CD4-positive, alpha-beta T cell treated with Interleukin-17A for 1 hour (primary cell): ENCODE data around the gene SLX9.
"Not testable (repeated sequence)": the region's sequence is repeated elsewhere in the genome, so short reads cannot be mapped to it uniquely, and the experiment has no call there.

Experiments
- DNase-seq: peaks from one replicate; pipeline ENCODE4 v3.0.0-alpha.2; 2020

Gene SLX9

DNA sequence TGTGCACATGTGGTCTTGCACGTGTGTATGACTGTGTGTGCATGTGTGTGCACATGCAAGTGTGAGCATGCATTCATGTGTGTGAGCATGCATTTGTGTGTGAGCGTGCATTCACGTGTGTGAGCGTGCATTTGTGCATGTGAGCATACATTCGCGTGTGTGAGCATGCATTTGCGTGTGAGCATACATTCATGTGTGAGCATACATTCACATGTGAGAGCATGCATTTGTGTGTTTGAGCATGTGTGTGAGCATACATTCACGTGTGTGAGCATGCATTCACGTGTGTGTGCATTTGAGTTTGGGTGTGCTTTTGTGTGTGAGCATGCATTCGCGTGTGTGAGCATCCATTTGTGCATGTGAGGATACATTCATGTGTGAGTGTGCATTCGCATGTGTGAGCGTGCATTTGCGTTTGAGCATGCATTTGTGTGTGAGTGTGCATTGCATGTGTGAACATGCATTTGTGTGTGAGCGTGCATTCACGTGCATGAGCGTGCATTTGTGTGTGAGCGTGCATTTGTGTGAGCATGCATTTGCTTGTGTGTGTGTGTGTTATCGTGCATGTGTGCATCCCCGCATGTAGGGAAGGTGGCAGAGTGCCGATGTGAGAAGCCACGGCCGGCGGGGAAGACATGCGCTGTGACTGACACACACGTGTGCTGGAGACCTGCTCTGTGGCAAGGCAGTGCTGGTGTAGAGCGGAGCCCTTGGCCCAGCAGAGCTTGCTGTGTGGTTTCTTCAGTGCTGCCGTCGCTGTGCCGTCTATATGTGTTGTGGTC, 37.4 kb upstream of the SLX9 start:
- no peak for DNase-seq

DNA sequence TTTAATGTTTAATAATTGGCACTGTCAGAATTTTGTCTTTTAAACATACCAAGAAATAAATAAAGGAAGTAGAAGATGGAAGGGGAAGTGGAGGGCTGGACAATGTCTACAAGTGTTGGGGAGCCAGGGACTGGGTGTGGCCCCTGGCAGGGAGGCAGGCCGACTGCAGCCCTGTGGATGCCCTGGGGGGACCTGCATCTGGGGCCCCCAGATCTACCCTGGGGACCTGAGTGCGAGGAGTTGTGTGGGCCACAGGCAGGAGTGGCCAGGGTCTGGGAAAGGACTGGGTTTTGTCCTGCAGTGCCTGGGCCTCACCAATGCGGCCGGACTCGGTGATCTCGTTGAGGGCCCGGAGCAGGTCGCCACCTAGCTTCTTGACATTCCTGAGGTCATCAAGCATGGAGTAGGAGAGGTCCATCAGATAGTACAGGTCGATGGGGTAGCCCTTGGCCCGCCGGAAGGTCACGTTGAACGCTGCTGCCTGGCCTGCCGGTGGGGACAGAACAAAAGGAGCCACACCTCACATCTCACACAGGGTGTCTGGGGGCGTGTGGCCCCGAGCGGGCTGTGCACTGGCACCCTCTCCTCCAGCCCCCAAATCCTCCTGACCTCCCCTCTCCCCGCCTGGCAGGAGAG, 36.7 kb upstream of the SLX9 start:
- no peak for DNase-seq

DNA sequence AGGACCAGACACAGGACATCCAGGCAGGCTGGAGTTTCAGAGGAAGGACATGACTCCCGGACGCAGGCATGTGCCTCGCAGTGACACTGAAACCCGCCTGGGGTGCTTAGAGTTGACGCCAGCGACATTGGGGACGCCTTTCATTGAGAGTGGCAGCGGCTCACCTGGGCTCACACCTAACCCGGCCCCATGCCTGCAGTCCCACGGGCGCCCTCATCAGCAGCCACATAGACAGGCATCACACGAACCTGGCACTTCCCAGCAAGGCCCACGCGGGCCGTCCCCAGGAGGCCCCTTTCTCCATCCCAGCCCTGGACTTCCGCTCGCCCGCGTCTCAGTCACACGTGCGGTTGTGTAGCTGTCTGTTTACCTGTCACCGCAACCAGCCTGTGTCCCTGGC, 36.1 kb upstream of the SLX9 start:
- no peak for DNase-seq

DNA sequence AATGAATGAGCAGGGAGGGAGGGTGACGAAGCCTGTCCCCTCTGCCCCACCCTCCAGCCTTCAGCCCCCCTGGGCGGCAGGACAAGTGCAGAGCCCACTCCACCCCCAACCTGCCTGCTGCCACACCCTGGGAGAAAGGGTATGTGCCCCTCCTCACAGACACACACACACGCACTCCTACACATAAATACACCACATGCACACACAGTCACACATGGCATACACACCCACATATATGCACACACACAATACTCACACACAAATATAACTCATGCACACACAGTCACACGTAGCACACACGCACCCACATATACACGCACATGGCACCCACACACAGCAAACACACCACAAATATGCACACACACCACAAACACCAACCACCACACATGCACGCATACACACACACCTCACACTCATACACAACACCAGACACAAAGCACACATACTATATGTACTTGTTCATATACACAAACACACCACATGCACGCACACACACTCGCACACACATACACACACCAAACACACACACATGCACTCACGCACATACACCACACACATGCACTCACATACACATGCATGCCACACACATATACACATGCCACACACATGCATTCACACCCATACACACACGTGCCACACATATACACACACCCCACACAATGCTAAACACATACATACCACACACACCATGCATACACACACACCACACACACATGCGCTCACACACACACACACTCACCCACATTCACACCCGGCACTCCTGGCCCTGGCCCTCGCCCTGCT, 35.5 kb upstream of the SLX9 start:
- DNase-seq = no peak

DNA sequence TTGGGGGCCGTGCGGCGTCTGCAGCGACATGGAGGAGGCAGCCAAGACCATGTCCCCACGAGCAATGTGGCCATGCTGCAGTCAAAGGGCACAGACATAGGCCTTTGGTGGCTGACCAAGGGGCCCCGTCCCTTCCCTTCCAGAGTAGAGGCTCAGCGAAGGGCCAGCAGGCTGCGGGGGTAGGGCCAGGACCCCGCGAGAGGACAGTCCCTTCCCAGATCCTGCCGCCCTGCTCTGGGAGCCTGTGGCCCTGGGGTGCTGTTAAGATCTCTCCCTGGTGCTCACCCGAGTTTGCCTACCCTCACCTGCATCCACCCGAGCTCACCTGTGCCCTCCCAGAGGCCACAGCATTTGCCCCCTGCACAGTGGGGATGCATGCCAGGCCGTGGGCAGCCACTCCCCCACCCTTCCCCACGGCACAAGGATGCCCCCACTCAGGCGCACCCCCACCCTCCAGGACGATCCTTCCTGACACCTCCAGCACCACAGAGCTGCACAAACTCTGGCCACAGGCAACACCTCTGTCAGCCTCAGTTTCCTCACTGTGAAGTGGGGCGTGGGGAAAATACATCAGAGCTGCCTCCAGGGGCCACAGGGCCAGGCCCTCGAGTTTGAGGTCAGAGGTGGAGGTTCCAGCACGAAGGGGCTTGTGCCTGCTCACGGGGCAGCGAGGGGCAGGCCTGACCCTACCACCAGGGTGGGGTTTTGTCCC, 34.7 kb upstream of the SLX9 start:
- no peak for DNase-seq

DNA sequence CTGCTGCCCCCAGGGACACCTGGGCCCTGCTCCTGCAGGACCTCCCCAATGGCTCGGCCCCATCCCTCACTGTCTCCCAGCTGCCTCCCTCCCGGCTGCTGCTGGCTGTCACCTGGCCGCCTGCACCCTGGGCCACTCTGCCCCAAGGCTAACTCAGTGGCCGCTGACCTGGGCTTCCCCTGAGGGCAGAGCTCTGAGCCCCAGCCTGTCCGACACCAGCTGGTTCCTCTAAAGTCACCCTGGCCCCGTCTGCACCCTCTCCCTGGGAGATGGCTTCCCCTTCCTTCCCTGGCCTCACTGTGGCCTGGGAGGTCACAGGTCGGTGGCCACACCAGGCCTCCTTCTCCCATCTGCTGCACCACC, 34.1 kb upstream of the SLX9 start:
- DNase-seq = no peak

DNA sequence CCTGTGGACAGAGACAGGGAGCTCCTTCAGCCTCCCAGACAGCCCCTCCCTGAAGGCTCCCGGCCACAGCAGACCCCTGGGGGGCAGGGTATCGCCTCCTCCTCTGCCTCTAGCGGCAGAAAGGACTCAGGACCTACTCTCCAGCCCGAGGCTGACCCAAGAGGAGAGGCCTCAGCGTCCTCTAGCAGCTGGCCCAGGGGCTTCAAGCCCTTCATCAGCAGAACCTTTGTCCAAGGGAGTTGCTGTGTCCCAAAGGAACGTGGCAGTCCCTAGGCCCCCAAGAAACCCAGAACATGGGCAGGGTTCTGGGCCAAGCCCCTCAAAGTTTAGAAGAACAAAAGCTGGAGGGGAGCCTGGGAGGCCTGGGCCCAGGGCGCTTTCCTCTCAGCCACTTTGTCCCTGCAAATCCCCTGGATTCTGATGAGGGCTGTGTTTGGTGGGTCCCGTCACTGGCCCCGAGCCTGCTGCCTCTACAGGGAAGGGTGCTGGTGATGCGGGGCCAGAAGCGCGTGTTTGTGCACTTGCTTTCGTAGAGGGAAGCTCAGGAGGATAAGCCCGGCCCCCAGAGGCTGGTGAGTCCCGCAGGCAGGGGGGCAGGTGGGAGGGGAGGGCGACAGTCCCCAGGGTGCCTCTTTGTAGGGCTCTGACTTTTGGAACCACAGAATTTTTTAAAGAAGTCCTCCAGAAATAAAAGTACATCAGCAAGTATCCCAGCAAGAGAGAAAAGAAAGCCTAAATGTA, 32.4 kb upstream of the SLX9 start:
- DNase-seq = no peak

DNA sequence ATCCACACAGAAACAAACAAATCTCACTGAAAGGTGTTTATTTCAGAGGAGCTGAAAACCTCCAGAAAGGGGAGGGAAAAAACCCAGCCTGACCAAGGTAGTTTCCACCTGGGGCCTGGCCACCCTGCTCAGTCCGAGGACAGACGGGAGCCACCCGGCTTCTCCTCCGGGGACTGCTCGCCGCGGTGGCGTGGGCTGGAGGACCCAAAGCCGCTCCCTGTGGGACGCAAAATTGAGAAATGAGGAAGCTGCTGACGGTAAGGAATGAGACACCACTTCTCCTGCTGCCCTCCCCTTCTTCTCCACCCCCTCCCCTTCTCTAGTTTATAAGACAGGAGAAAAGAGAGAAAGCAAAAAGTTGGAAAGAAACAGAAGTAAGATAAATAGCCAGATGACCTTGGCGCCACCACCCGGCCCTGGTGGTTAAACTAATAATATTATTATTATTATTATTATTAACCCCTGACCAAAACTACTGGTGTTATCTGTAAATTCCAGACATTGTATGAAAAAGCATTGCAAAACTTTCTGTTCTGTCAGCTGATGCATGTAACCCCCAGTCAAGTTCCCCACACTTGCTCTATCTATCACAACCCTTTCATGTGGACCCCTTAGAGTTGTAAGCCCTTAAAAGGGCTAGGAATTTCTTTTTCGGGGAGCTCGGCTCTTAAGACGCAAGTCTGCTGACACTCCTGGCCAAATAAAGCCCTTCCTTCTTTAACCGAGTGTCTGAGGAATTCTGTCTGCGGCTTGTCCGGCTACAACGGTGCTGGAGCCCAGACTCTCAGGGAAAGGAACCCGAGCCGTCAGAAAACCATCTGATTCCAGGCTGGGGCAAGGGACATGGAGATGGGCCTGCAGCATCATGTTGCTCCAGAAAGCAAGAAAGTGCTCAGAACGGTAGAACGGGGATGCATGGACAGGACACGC, 31.6 kb upstream of the SLX9 start:
- no peak for DNase-seq

DNA sequence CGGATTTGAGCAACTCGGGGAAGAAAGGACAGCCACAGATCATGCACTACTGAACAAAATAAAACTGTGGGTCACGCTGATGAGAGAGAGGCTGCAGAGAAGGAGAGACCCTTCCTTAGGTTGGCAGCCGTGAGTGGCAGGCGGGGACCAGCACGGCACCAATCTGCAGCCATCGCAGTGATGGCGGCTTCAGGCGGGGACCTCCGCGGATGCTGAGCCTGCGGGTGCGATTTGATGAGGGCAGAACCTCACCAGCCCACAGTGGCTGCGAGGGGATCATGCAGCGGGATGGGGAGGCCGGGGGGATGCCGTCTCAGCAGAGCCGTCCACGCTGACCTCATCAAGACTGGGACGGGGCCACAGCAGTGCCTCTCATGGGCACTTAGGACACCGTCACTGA, 30.9 kb upstream of the SLX9 start:
- DNase-seq = no peak

DNA sequence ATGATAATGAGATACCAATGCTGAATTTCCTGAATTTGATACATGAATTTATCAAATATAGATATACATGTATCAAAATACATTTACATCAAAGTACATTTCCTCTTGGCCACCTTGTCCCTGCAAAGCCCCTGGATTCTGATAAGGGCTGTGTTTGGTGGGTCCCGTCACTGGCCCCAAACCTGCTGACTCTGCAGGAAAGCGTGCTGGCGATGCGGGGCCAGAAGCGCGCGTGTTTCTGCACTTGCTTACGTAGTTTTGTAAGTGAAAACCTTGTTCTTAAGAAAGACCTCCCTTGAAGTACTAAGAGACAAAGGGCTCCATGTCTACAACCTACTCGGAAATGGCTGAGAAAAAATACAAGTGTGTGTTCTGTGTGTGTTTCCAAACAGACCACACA, 30.1 kb upstream of the SLX9 start:
- no peak for DNase-seq

DNA sequence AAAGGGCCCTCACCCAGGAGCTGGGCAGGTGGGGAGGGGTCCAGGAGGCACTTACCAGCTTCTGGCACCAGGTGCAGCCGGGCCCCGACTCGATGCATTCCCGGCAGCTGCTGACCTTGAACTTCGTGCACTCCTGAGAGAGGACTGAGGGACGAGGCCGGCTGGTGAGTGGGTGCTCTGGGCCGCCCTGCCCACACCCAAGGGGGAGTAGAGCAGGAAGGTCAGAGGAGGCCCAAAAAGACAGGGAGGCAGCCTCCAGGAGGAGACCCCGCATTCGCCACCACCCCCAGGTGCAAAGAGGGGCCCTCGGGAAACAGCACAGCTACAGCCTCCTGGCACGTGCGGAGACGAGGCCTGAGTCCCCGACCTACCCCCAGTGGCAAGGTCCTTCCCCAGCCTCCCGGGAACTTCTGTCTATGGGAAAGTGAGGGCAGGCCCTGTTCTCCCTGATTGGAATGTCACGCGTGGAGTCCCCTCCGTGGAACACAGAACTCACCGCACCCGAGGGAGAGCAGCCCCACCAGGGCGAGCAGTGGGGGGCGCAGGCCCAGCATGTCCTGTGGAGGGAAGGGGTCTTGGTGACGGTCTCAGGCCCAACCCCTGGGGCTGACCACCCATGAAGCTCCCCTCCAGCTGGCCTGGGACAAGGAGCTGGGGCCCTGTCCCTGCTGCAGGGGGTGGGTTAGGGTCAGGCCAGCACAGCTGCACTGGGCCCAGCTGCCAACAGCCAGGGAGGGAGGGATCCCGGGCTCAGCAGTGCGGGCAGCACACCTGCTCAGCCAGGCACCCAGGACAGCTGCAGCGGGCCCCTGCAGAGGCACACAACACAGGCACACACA, 29.4 kb upstream of the SLX9 start:
- DNase-seq = no peak

DNA sequence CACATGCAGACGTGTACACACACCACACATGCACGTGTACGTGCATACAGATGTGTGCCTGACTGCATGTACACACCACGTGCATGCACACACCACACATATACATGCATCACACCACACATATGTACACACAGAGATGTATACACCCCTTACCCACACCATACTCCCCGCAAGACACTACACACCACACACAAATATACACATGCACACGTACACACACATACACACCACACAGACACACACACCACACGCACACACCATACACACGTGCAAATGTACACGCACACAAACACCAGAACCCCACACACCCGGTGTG, 28.8 kb upstream of the SLX9 start:
- no peak for DNase-seq

DNA sequence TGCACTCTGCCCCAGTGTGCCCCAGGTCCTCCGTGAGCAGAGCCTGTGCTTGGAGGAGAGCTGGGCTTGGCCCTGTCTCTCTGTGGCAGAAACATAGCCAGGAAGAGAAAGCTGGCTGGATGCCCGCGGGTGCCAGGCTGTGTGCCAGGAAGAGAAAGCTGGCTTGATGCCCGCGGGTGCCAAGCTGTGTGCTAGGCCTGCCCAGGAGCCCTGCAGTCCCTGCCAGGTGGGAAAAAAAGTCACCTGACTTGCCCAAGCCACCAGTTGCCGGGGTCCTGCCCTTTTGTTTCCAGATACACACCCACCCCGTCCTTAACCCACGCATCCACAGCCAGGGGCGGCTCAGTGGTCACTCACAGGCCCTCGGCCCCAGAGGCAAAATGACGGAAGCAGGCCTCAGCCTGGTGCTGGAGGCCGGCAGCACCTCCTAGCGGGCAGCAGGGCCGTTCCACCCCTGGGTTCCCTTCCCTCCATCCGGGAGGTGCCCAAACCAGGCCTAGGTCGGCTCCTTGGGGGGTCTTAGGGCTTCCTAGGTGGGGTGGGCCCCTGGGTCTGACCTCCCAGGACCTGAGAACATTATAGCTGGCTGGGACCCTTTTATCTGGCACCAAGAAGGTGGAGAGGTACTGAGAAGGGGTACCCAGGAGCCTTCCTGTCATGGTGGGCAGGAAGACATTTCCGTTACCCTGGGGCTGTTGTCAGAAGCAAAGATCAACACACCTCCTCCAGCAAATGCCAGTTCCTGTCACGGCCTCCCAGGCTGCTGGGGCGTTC, 28.3 kb upstream of the SLX9 start:
- DNase-seq = peak; percentile 70

DNA sequence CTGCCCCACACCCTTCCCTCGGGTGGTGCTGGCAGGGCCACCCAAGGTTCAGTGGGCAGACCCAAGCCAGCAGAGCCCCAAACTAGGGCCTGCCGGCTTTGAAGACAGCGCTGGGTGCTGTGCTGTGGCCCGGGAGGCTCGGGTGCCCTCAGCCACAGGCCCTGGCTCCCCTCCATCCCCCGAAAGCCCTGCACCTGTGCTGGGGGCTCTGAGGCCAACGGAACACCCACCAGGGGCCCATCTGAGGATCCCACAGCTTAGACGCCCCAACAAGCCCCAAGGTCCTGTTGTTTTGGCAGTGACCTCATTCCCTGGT, 27.7 kb upstream of the SLX9 start:
- DNase-seq = no peak

DNA sequence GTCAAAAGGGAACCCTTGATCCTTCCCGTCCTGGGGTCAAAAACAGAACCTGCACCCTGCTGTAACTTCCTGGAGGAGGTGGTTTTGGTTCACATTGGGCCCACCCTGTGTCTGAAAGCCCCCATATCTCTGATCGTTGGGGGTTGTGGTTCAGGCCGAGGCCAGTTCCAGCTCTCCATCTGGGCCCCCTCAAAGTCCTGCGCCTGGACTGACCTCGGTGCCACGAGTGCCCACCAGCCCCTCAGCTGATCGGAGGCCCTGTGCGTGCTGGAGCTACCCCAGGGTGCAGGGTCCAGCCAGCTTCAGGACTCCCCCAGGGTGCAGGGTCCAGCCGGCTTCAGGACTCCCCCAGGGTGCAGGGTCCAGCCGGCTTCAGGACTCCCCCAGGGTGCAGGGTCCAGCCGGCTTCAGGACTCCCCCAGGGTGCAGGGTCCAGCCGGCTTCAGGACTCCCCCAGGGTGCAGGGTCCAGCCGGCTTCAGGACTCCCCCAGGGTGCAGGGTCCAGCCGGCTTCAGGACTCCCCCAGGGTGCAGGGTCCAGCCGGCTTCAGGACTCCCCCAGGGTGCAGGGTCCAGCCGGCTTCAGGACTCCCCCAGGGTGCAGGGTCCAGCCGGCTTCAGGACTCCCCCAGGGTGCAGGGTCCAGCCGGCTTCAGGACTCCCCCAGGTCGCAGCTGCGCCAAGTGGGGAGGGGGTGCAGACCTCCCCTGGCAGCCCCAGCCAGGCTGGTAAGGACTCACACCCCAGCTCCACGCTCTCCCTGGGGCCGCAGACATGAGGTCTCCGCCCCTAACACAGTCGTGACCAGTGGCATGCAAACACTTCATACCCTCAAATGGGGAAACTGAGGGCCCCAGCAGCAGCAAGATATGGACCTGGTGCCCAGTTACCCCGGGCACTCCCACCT, 27.1 kb upstream of the SLX9 start:
- DNase-seq = not testable (repeated sequence)

DNA sequence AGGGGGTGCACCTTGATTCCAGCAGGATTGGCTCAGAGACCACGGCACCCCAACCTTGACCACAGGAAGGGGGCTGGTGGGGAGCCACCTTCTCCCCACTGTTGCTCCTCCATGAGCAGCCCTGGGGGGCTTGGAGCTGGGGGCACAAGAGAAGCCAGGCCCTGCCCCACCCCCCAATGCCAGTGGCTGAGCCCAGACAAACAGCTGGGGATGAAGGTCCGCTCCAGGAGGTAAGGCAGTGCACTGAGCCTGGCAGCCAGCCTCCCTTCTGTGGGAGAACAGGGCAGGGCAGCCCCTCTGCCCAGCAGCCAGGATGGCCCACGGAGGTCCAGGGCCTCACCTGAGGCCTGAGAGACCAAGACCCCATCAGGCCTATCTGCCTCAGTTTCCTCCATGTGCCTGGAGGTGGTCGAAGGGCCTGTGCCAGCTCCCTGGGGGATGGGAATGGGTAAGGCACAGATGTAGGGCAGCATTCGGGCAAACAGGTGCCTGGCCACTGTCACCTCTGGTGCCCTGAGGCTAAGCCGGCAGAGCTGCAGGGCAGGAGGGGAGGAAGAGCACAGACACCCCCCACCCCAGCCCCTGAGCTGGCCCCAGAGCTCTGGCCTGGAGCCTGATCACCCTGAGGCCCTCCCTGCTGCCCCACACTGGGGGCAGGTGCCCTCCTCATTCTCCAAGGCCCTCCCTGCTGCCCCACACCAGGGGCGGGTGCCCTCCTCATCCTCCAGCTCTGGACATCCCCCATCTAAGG, 26.2 kb upstream of the SLX9 start:
- no peak for DNase-seq

DNA sequence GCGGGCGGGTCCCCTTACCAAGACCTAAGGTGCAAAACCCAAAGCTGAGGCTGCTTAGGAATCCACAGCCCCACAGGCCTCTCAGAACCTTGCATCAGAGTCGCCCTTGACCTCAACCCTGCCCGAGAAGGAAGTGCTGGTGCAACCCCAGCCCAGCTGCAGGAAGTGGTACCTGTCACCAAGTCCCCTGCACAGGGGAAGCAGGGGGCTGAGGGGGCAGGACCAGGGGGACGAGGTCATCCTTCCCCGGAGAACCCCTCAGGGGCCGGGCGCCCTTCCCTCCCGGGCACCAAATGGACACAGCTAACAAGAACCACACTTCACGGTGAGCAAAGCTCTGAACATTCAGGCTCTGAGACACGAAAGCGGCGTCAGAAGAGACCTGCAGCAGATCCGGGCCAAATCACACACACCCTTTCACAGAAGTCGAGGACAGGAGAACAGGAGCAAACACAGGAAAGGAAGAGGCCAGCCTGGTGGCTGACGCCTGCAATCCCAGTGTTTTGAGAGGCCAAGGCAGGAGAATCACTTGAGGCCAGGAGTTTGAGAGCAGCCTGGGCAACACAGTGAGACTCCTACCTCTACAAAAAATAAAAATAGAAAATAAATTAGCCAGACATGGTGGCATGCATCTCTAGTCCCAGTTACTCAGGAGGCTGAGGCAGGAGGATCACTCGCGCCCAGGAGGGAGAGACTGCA, 25.5 kb upstream of the SLX9 start:
- DNase-seq = peak; percentile 74

DNA sequence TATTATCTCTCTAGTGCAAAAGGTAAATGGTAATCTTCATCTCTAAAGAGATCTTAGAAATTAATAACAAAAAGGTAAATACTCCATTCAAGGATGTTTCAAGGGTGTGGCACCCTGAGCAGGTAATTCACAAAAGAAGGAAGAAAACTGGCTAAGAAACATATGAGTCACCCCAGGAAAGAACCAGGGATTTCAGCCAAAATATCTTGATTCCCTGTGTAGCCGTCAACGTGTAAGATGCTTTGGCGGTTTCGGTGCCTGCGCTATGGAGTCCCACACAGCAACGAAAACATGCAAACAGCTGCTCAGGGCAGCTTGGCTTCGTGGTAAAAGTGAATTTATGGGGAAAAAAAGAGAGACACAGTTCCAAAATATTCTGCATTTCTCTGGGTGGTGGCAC, 22.9 kb upstream of the SLX9 start:
- no peak for DNase-seq
